ENCODE results near the gene MAP2K6. TPM values are rescaled to one million over a fixed set of nuclear protein-coding genes. Genes with fewer than 3 reads are reported as not detected.

MAP2K6 gene
- total and polyA plus RNA-seq, 2 of the 8 experiments (the other 6 are each of a cell fraction or from before 2014, with no cell fraction given), result 11.0 to 44.1 TPM

- H3K79me2 ChIP-seq (ENCODE audit: control insufficient read depth in 1 of 2, insufficient read depth in 2 of 2, low read length in 2 of 2), result no peaks in the 10 kb centered on the region
- H3K27me3 ChIP-seq (replicated peaks in 1 of 4; ENCODE audit: control insufficient read depth in 3 of 4, extremely low read depth in 1 of 4, insufficient read depth in 3 of 4, low read length in 3 of 4), result no peaks in the 10 kb centered on the region
- WGBS, 2 experiments (ENCODE audit: extremely low coverage in 1 of 2, insufficient coverage in 1 of 2, insufficient read length in 1 of 2, insufficient replicate concordance in 2 of 2, low coverage in 1 of 2, low lambda C conversion rate in 2 of 2, missing lambda C conversion rate in 1 of 2), result 79% methylated on average over 3 of the region's 3 CpGs; no CpG with 5 or more reads in 1 of the 2 experiments
- no peaks in the 10 kb centered on the region for H3K9me3 ChIP-seq (ENCODE audit: insufficient read depth in 2 of 2, low read depth in 1 of 2, low read length in 1 of 2)
- H3K4ac ChIP-seq (replicated peaks; ENCODE audit: insufficient read length, low read depth, low read length), result no peak overlapping the region
- H2BK15ac ChIP-seq (ENCODE audit: low read length), result no peak overlapping the region
- ChIA-PET CTCF (ENCODE audit: partially characterized antibody) (interaction anchor here (0.7 to 1.9 kb wide), 5 partner anchors 26 to 991 kb away, joined by 3 to 6 read pairs (median 4); no protein-coding TSS in a partner anchor), POLR2A (ENCODE audit: partially characterized antibody) (interaction anchor here (1.9 kb wide), 1 partner anchor 9 kb away, joined by 4 read pairs; no protein-coding TSS in a partner anchor)
- H3K23me2 ChIP-seq (ENCODE audit: low read depth, low read length), result no peaks in the 10 kb centered on the region
- H4K91ac ChIP-seq (replicated peaks; ENCODE audit: insufficient read length, low read length), result no peak overlapping the region
- H2AK5ac ChIP-seq (ENCODE audit: low read depth, low read length), result no peak overlapping the region
- no peak overlapping the region for H2BK120ac ChIP-seq (replicated peaks; ENCODE audit: low read depth, low read length)
- no peak overlapping the region for H3K23ac ChIP-seq (ENCODE audit: insufficient read length)
- H3K36me3 ChIP-seq (ENCODE audit: control insufficient read depth in 2 of 4, insufficient read depth in 4 of 4, low read length in 3 of 4), result no peaks in the 10 kb centered on the region
- no peak overlapping the region for H3K4me2 ChIP-seq (ENCODE audit: insufficient read depth in 1 of 2, low read depth in 2 of 2, low read length in 2 of 2)
- no peaks in the 10 kb centered on the region for H3K79me1 ChIP-seq (ENCODE audit: low read depth, low read length)
- H3K9ac ChIP-seq (replicated peaks in 1 of 4; ENCODE audit: extremely low read depth in 1 of 4, low read depth in 3 of 4, low read length in 3 of 4), result no peak overlapping the region
- H3K14ac ChIP-seq (ENCODE audit: insufficient read length), result no peak overlapping the region
- H4K8ac ChIP-seq (ENCODE audit: extremely low read depth, insufficient read depth, low read length), result no peak overlapping the region
- DNase-seq (ENCODE audit: low read depth in 1 of 2, low spot score in 2 of 2) (no peak), FAIRE-seq (no peak)
- H3K4me3 ChIP-seq (ENCODE audit: extremely low read depth in 1 of 4, insufficient read depth in 2 of 4, low read depth in 3 of 4, low read length in 4 of 4), result no peak overlapping the region
- no peak overlapping the region for H2BK5ac ChIP-seq (ENCODE audit: low read depth, low read length)
- H2BK20ac ChIP-seq (ENCODE audit: low read length), result no peak overlapping the region
- no peaks in the 10 kb centered on the region for H3K4me1 ChIP-seq (replicated peaks in 1 of 4; ENCODE audit: control insufficient read depth in 3 of 4, insufficient read depth in 4 of 4, low read length in 3 of 4)
- no peak overlapping the region for H2AFZ ChIP-seq (ENCODE audit: low read length)
- no peak overlapping the region for H3K27ac ChIP-seq (ENCODE audit: low read depth, low read length)
- no peak overlapping the region for H4K5ac ChIP-seq (ENCODE audit: insufficient read length, low read depth, low read length)
- H3K56ac ChIP-seq (replicated peaks; ENCODE audit: insufficient read length, low read depth, low read length), result no peak overlapping the region
- no peak overlapping the region for H2BK12ac ChIP-seq (ENCODE audit: low read depth, low read length)
- no peak overlapping the region for H3K18ac ChIP-seq (ENCODE audit: extremely low read depth, low read length)
- no peaks in the 10 kb centered on the region for H4K20me1 ChIP-seq (replicated peaks in 1 of 2; ENCODE audit: control insufficient read depth in 1 of 2, insufficient read depth in 2 of 2, low read length in 2 of 2)
- TF ChIP-seq JUND (IDR thresholded peaks at IDR 0.05; ENCODE audit: low read length) (no peak), SAP30 (IDR thresholded peaks at IDR 0.05; ENCODE audit: insufficient read depth, insufficient replicate concordance, low read length) (no peak), SP1 (IDR thresholded peaks at IDR 0.05; ENCODE audit: low read depth, low read length) (no peak), TCF12 (IDR thresholded peaks at IDR 0.05; ENCODE audit: low read depth, low read length) (no peak), POLR2AphosphoS5 (IDR thresholded peaks at IDR 0.05; ENCODE audit: low read depth, low read length) (no peak), KDM5A (IDR thresholded peaks at IDR 0.05; ENCODE audit: low read length) (no peak), SRF (IDR thresholded peaks at IDR 0.05; ENCODE audit: low read depth, low read length) (no peak), HDAC2 (IDR thresholded peaks at IDR 0.05; ENCODE audit: borderline replicate concordance in 1 of 2, low read depth in 2 of 2, low read length in 2 of 2) (no peak), SIX5 (IDR thresholded peaks at IDR 0.05; ENCODE audit: low read depth, low read length) (no peak), JUN (IDR thresholded peaks at IDR 0.05; ENCODE audit: low read depth, low read length) (no peak), RNF2 (IDR thresholded peaks at IDR 0.05; ENCODE audit: borderline replicate concordance, low read depth, low read length, missing control alignments, poor library complexity, severe bottlenecking) (no peak), RFX5 (IDR thresholded peaks at IDR 0.05; ENCODE audit: borderline replicate concordance, low read depth, low read length) (no peak), NRF1 (IDR thresholded peaks at IDR 0.05; ENCODE audit: low read depth, low read length) (no peak), BACH1 (IDR thresholded peaks at IDR 0.05; ENCODE audit: low read length) (no peak), TAF7 (optimal IDR thresholded peaks at IDR 0.05; ENCODE audit: borderline replicate concordance, low read depth, low read length) (no peak)
Observed at GRCh38 chr17:69560987-69561441, 146.5 kb downstream of the MAP2K6 start.

Data from H1 (cell line).